ENCODE results near the gene RAB44.

RAB44 gene

GRCh38 chr6:36753671-36754405, 56.2 kb downstream of the RAB44 start:
- DNase-seq = no peak

- no peak for DNase-seq
Observed at GRCh38 chr6:36754582-36755434, 57.2 kb downstream of the RAB44 start.

GRCh38 chr6:36755435-36756348, 58.1 kb downstream of the RAB44 start:
- DNase-seq = no peak

GRCh38 chr6:36756786-36757185, 59.2 kb downstream of the RAB44 start:
- DNase-seq = no peak

GRCh38 chr6:36757206-36757605, 59.6 kb downstream of the RAB44 start:
- DNase-seq = no peak

GRCh38 chr6:36757943-36758508, 60.4 kb downstream of the RAB44 start:
- no peak for DNase-seq

- no peak for DNase-seq
Observed at GRCh38 chr6:36758516-36759147, 61.0 kb downstream of the RAB44 start.

- DNase-seq = peak; percentile 63
Observed at GRCh38 chr6:36759148-36759759, 61.6 kb downstream of the RAB44 start.

GRCh38 chr6:36760685-36761435, 63.2 kb downstream of the RAB44 start:
- DNase-seq = no peak

GRCh38 chr6:36762123-36762522, 64.5 kb downstream of the RAB44 start:
- DNase-seq = no peak

GRCh38 chr6:36765190-36765589, 67.6 kb downstream of the RAB44 start:
- DNase-seq = no peak

- peak; percentile 64 for DNase-seq
Observed at GRCh38 chr6:36765594-36766398, 68.2 kb downstream of the RAB44 start.

- DNase-seq = no peak
Observed at GRCh38 chr6:36766399-36766945, 68.8 kb downstream of the RAB44 start.

GRCh38 chr6:36769183-36769675, 71.6 kb downstream of the RAB44 start:
- DNase-seq = no peak

GRCh38 chr6:36769676-36770499, 72.3 kb downstream of the RAB44 start:
- DNase-seq = no peak

GRCh38 chr6:36771145-36771544, 73.5 kb downstream of the RAB44 start:
- no peak for DNase-seq

- no peak for DNase-seq
Observed at GRCh38 chr6:36772397-36772796, 74.8 kb downstream of the RAB44 start.

- DNase-seq = no peak
Observed at GRCh38 chr6:36774331-36774730, 76.7 kb downstream of the RAB44 start.

GRCh38 chr6:36776167-36776566, 78.5 kb downstream of the RAB44 start:
- DNase-seq = no peak
